Retinal pigment epithelial cell (primary cell): ENCODE measurements around the gene CPED1.
"Not testable (repeated sequence)": the region's sequence is repeated elsewhere in the genome, so short reads cannot be mapped to it uniquely, and the experiment has no call there.

ENCODE experiments used
- DNase-seq: peaks from one replicate; pipeline ENCODE4 v3.0.0-alpha.2; 2010; ENCODE audit warnings: low read depth
- H3K4me3 ChIP-seq: 2 replicates; pipeline ENCODE4 v1.5.1; 2011; ENCODE audit warnings: mild to moderate bottlenecking, low read length, control low read depth, moderate library complexity
- CTCF ChIP-seq: conservative IDR thresholded peaks from 2 replicates; pipeline ENCODE4 v1.5.1; 2011; ENCODE audit warnings: low read depth, low read length, control low read depth, inconsistent platforms

CPED1 gene

DNA sequence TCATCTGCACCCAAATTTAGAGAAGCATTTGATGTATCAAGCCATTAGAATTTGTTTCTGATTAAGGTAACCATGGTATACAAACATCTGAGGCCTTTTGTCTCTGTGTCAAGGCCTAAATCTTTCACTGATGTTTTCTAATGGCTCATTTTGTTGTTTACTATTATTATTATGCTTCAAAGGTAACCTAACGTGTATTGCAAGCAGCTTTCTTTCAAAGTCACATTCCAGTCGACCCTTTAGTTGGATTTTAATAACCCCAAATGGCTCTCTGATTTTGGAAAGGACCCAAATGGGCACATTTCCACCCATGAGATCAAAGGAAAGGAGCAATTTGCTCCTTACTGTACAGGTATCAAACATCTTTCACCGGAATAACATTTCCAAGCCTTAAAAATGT, 293.6 kb downstream of the CPED1 start:
- TF ChIP-seq CTCF = no peak
- H3K4me3 ChIP-seq = no peak overlapping the region
- no peak for DNase-seq

DNA sequence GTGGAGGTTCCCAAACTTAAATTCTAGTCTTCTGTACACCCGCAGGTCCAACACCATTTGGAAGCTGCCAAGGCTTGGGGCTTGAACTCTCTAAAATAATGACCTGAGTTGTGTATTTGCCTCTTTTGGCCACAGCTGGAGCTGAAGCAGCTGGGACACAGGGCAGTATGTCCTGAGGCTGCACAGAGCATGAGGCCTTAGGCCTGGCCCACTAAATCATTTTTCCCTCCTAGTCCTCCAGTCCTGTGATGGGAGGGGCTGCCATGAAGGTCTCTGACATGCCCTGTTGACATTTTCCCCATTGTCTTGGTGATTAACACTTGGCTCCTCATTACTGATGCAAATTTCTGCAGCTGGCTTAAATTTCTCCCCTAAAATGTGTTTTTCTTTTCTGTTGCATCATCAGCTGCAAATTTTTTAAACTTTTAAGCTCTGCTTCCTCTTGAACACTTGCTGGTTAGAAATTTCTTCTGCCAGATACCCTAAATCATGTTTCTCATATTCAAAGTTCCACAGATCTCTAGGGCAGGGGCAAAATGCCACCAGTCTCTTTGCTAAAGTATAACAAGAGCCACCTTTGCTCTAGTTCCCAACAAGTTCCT, 296.7 kb downstream of the CPED1 start:
- no peak for DNase-seq
- H3K4me3 ChIP-seq = no peak overlapping the region
- TF ChIP-seq CTCF = no peak

- no peak for TF ChIP-seq CTCF
- no peak overlapping the region for H3K4me3 ChIP-seq
- DNase-seq = no peak
Measured at GRCh38 chr7:121286186-121286585, 297.7 kb downstream of the CPED1 start.

GRCh38 chr7:121286742-121287734, 298.5 kb downstream of the CPED1 start:
- no peak for DNase-seq
- H3K4me3 ChIP-seq = no peak overlapping the region
- no peak for TF ChIP-seq CTCF

DNA sequence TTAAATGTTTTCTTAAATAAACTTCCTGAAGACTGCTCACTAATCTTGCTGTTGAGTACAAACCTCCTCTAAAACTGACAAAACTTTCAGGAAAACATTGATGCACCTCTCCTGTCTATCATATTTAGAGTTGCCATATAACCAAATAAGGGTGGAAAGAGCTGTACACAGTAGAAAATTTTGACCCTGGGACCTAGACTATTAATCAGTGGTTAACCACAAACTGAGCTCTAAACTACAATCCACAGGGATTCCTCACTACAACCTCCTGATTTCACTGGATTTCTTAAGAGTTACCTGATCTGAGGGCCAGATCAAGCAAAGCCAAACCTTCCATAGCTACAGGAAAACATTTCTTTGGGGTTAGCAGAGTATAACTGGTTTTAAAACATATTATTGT, 300.4 kb downstream of the CPED1 start:
- no peak overlapping the region for H3K4me3 ChIP-seq
- no peak for TF ChIP-seq CTCF
- peak; percentile 60 for DNase-seq

- H3K4me3 ChIP-seq, DNase-seq: not testable (repeated sequence)
Measured at GRCh38 chr7:121289930-121290329, 301.4 kb downstream of the CPED1 start.

- no peak for DNase-seq
- H3K4me3 ChIP-seq = no peak overlapping the region
- no peak for TF ChIP-seq CTCF
Measured at GRCh38 chr7:121294448-121294992, 306.0 kb downstream of the CPED1 start.
